Chondrocyte (in vitro differentiated cells): ENCODE data around the gene CACYBP. TPM values are rescaled to one million over a fixed set of nuclear protein-coding genes. Genes with fewer than 3 reads are reported as not detected.
A peak's percentile ranks its signal among the peaks of the same experiment; 100 is the strongest.

Experiments used
- DNase-seq: peaks from one replicate; pipeline ENCODE4 v3.0.0; 2021; ENCODE audit warnings: mixed read lengths, low spot score
- H3K27ac Mint-ChIP-seq: one replicate; pipeline ENCODE4 v1.8.0; 2021; ENCODE audit warnings: mild to moderate bottlenecking, moderate library complexity, mixed read lengths; ENCODE audit not compliant: unreplicated experiment
- H3K27me3 Mint-ChIP-seq: 2 replicates; pipeline ENCODE4 v1.8.0; 2021; ENCODE audit warnings: low read depth, mixed read lengths
- H3K36me3 Mint-ChIP-seq: 2 replicates; pipeline ENCODE4 v1.8.0; 2021; ENCODE audit warnings: low read depth, mixed read lengths
- H3K4me1 Mint-ChIP-seq: 2 replicates; pipeline ENCODE4 v1.8.0; 2021; ENCODE audit warnings: low read depth, mild to moderate bottlenecking, mixed read lengths
- H3K4me3 Mint-ChIP-seq: one replicate; pipeline ENCODE4 v1.8.0; 2021; ENCODE audit warnings: mild to moderate bottlenecking, moderate library complexity, mixed read lengths; ENCODE audit not compliant: unreplicated experiment
- H3K9me3 Mint-ChIP-seq: 2 replicates; pipeline ENCODE4 v1.8.0; 2021; ENCODE audit warnings: low read depth, mixed read lengths
- total RNA-seq: library from RNA; stranded (reverse); gene quantifications from 3 replicates; pipeline ENCODE4 v1.2.1, GENCODE V29; 2021
- TF ChIP-seq, protein P1 (sequence below): fragments of 200-600 bp; sonication (generic); IDR thresholded peaks from 2 replicates; pipeline ENCODE4 v1.5.0; 2021; ENCODE audit warnings: antibody characterized with exemption, mild to moderate bottlenecking, moderate library complexity

Gene CACYBP
- total RNA-seq, 1 donor from 2014 or later: 65.4 TPM

GRCh38 chr1:174999216-174999935 lies 371 bp upstream of the CACYBP start:
- TF ChIP-seq, protein P1, sequence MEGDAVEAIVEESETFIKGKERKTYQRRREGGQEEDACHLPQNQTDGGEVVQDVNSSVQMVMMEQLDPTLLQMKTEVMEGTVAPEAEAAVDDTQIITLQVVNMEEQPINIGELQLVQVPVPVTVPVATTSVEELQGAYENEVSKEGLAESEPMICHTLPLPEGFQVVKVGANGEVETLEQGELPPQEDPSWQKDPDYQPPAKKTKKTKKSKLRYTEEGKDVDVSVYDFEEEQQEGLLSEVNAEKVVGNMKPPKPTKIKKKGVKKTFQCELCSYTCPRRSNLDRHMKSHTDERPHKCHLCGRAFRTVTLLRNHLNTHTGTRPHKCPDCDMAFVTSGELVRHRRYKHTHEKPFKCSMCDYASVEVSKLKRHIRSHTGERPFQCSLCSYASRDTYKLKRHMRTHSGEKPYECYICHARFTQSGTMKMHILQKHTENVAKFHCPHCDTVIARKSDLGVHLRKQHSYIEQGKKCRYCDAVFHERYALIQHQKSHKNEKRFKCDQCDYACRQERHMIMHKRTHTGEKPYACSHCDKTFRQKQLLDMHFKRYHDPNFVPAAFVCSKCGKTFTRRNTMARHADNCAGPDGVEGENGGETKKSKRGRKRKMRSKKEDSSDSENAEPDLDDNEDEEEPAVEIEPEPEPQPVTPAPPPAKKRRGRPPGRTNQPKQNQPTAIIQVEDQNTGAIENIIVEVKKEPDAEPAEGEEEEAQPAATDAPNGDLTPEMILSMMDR: no peak
- no peaks in the 10 kb centered on the region for H3K27me3 Mint-ChIP-seq
- no peak overlapping the region for H3K27ac Mint-ChIP-seq
- H3K4me1 Mint-ChIP-seq: peaks cover 40% of the 10 kb centered on the region
- no peaks in the 10 kb centered on the region for H3K9me3 Mint-ChIP-seq
- no peaks in the 10 kb centered on the region for H3K36me3 Mint-ChIP-seq
- no peak overlapping the region for H3K4me3 Mint-ChIP-seq
- DNase-seq: peak; percentile 97

DNA sequence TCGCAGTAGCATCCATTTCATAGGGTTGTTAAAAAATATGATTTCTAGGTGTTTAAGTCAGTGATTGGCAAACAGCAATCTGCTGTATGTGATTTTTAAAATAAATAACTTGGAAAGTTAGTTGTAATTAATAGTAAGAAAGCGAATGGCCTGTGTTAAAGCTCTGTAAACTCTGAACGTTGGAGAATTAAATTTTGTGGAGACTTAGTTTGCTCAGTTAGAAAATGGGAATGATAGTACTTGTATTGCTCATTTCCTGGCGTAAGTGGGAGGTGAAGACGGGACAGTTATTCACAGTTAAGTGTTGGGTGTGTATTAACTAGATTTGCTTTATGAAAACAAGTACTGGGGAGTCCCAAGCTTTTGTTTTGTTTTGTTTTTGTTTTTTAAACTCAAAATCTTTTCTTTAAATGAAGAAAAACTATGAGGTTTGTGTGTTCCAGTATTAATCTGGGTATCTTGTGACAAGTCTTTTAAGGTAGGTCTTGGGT lies 995 bp downstream of the CACYBP start:
- no peak for DNase-seq
- no peaks in the 10 kb centered on the region for H3K27me3 Mint-ChIP-seq
- H3K9me3 Mint-ChIP-seq: no peaks in the 10 kb centered on the region
- no peak overlapping the region for H3K4me3 Mint-ChIP-seq
- TF ChIP-seq, protein P1: no peak
- H3K4me1 Mint-ChIP-seq: peaks cover 37% of the 10 kb centered on the region
- peaks cover 4% of the 10 kb centered on the region for H3K36me3 Mint-ChIP-seq
- H3K27ac Mint-ChIP-seq: peak overlapping the region; percentile 90

DNA sequence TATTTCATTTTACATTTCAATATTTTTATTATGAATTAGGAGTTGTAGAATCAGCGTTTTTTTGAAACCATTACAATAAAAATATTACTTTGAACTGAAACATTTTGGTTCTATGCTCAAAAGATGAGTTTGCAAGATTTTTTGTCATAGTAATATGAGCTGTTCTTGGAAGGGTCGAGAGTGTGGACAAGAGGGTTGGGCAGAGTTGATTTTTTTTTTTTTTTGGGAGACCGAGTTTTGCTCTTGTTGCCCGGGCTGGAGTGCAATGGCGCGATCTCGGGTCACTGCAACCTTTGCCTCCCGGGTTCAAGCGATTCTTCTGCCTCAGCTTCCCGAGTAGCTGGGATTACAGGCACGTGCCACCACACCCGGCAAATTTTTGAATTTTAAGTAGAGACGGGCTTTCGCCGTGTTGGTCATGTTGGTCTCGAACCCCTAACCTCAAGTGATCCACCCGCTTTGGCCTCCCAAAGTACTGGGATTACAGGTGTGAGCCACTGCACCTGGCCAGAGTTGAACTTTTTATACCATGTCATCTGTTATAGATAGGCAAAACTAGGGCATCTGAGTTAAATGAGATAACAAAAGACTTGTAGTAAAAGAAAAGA lies 3.3 kb downstream of the CACYBP start:
- TF ChIP-seq, protein P1: no peak
- DNase-seq: no peak
- Mint-ChIP-seq H3K36me3 (peaks cover 7% of the 10 kb centered on the region), H3K4me3 (no peak overlapping the region), H3K27me3 (no peaks in the 10 kb centered on the region), H3K4me1 (peaks cover 28% of the 10 kb centered on the region), H3K9me3 (no peaks in the 10 kb centered on the region), H3K27ac (no peak overlapping the region)

GRCh38 chr1:175003521-175003920 lies 3.8 kb downstream of the CACYBP start:
- Mint-ChIP-seq H3K9me3 (no peaks in the 10 kb centered on the region), H3K4me3 (no peak overlapping the region), H3K27ac (no peak overlapping the region), H3K27me3 (no peaks in the 10 kb centered on the region), H3K4me1 (peaks cover 28% of the 10 kb centered on the region), H3K36me3 (peaks cover 8% of the 10 kb centered on the region)
- DNase-seq: no peak
- TF ChIP-seq, protein P1: no peak

DNA sequence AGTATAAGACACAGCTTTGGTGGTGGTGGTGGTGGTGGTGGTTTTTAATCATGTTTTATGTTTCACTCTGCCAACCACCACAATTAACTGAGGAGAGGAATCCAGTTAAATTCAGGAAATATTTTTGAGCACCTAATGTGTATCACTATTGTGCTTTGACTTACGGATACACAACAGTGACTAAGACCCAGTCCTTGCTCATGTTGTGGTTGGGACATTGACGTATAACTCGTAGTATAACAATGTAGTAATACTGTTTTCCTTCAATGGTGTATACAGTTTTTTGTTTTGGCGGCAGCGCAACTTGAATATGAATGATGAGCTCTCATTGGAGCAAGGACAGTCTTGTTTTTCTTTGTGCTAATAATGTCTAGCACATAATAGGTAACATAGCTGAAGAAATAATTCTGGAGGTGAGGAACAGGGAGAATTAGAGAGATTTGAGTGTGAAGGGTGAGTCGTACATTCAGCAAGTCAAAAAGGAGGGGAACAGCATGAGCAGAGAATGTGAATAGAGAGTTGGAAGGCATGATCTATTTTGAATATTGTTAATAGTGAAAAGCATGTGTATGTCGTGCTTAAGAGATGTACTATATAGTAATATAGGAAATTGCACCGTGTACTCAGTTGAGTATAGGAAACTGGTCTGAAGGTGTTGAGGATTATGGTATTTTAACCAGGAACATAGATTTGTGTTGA lies 5.5 kb downstream of the CACYBP start:
- H3K27ac Mint-ChIP-seq: no peak overlapping the region
- no peak for DNase-seq
- peaks cover 12% of the 10 kb centered on the region for H3K36me3 Mint-ChIP-seq
- H3K27me3 Mint-ChIP-seq: no peaks in the 10 kb centered on the region
- peaks cover 31% of the 10 kb centered on the region for H3K4me1 Mint-ChIP-seq
- TF ChIP-seq, protein P1: no peak
- no peak overlapping the region for H3K4me3 Mint-ChIP-seq
- H3K9me3 Mint-ChIP-seq: no peaks in the 10 kb centered on the region
